PC-3 (cell line): ENCODE results near the gene ANKRD30B. TPM values are rescaled to one million over a fixed set of nuclear protein-coding genes. Genes with fewer than 3 reads are reported as not detected.

Experiments
- ATAC-seq: fragments of 200-7000 bp; cut with Tn5 transposase; 2 replicates; pipeline ENCODE4 v1.9.1; 2020; ENCODE audit warnings: mild to moderate bottlenecking, moderate library complexity
- BruUV-seq: library from RNA; stranded (reverse); fragments of 400-500 nt; replicated peaks from 2 replicates; lab custom pipeline; 2021; lab: Mats Ljungman, UMichigan
- CTCF ChIA-PET: fragments of 300-600 bp; sonication (Branson Sonifier 250); formaldehyde crosslinking; loops from one replicate; lab custom pipeline; 2022; ENCODE audit warnings: antibody characterized with exemption; lab: Charles Lee
- POLR2A ChIA-PET: fragments of 300-600 bp; sonication (Branson Sonifier 250); formaldehyde crosslinking; loops from one replicate; lab custom pipeline; 2022; ENCODE audit warnings: antibody characterized with exemption; ENCODE audit not compliant: unreplicated experiment; lab: Charles Lee
- DNase-seq: peaks from one replicate; pipeline ENCODE4 v3.0.0-alpha.2; 2015
- H2AFZ ChIP-seq: fragments of 300-600 bp; sonication (generic); 2 replicates; pipeline ENCODE4 v1.6.0; 2016; ENCODE audit warnings: antibody characterized with exemption, low read length
- H3F3A ChIP-seq: fragments of 300-600 bp; sonication (generic); one replicate; pipeline ENCODE4 v1.6.0; 2017; ENCODE audit warnings: antibody characterized with exemption, low read length, control low read depth, mild to moderate bottlenecking; ENCODE audit not compliant: unreplicated experiment
- H3K27ac ChIP-seq: fragments of 300-600 bp; sonication (generic); 2 replicates; pipeline ENCODE4 v1.5.1; 2016; ENCODE audit warnings: mild to moderate bottlenecking, low read length
- H3K27me3 ChIP-seq: fragments of 300-600 bp; sonication (generic); 2 replicates; pipeline ENCODE4 v1.6.1; 2016; ENCODE audit warnings: low read length, mixed read lengths
- H3K36me3 ChIP-seq: fragments of 300-600 bp; sonication (generic); 2 replicates; pipeline ENCODE4 v1.6.1; 2016; ENCODE audit warnings: low read depth, mixed run types, low read length, mixed read lengths
- H3K4me1 ChIP-seq: fragments of 300-600 bp; sonication (generic); 2 replicates; pipeline ENCODE4 v1.5.1; 2016; ENCODE audit warnings: low read length; ENCODE audit not compliant: insufficient read depth
- H3K4me2 ChIP-seq: fragments of 300-600 bp; sonication (generic); 2 replicates; pipeline ENCODE4 v1.6.0; 2016; ENCODE audit warnings: low read length
- H3K4me3 ChIP-seq: fragments of 300-600 bp; sonication (generic); 2 replicates; pipeline ENCODE4 v1.5.1; 2016; ENCODE audit warnings: mild to moderate bottlenecking, low read length, mixed read lengths
- H3K79me2 ChIP-seq: fragments of 300-600 bp; sonication (generic); 2 replicates; pipeline ENCODE4 v1.6.1; 2017; ENCODE audit warnings: low read length, mixed read lengths
- H3K9ac ChIP-seq: fragments of 300-600 bp; sonication (generic); 2 replicates; pipeline ENCODE4 v1.6.0; 2016; ENCODE audit warnings: mild to moderate bottlenecking, low read length
- H3K9me2 ChIP-seq: fragments of 300-600 bp; sonication (generic); replicated peaks from 2 replicates; pipeline ENCODE4 v1.6.1; 2016; ENCODE audit warnings: mixed run types, low read length, mixed read lengths
- H3K9me3 ChIP-seq: fragments of 300-600 bp; sonication (generic); 2 replicates; pipeline ENCODE4 v1.6.1; 2016; ENCODE audit warnings: low read length, mixed read lengths
- H4K20me1 ChIP-seq: fragments of 300-600 bp; sonication (generic); 2 replicates; pipeline ENCODE4 v1.6.1; 2016; ENCODE audit warnings: low read length, mixed read lengths
- CTCF ChIP-seq: fragments of 300-600 bp; sonication (generic); conservative IDR thresholded peaks from 2 replicates; pipeline ENCODE4 v1.5.1; 2017; ENCODE audit warnings: antibody characterized with exemption, low read depth, mild to moderate bottlenecking, low read length
- EZH2 ChIP-seq: fragments of 300-600 bp; sonication (generic); IDR thresholded peaks from one replicate; pipeline ENCODE4 v1.6.1; 2017; ENCODE audit warnings: antibody characterized with exemption, mild to moderate bottlenecking, low read length; ENCODE audit not compliant: unreplicated experiment
- EZH2phosphoT487 ChIP-seq: fragments of 300-600 bp; sonication (generic); IDR thresholded peaks from 2 replicates; pipeline ENCODE4 v1.6.1; 2018; ENCODE audit warnings: mild to moderate bottlenecking, antibody characterized with exemption, low read length, borderline replicate concordance
- intact Hi-C: fragments of 100-400 bp; cut with micrococcal nuclease; formaldehyde crosslinking; loops from 2 replicates; pipeline ENCODE4 v1.9.0; 2023
- total RNA-seq: library from RNA; depleted of rRNA; stranded (reverse); fragments of >200 nt; gene quantifications from 2 replicates; pipeline ENCODE4 v1.2.3, GENCODE V29; 2014

The ANKRD30B gene
- total RNA-seq, 1 experiment from 2014 or later, result 0.51 TPM

- no peaks in the 10 kb centered on the region for H4K20me1 ChIP-seq
- H3K4me3 ChIP-seq, result no peak overlapping the region
- no peaks in the 10 kb centered on the region for H3K27me3 ChIP-seq
- H3K36me3 ChIP-seq, result no peaks in the 10 kb centered on the region
- ChIA-PET POLR2A (no interaction called here), CTCF (no interaction called here)
- H2AFZ ChIP-seq, result no peak overlapping the region
- H3K79me2 ChIP-seq, result no peaks in the 10 kb centered on the region
- H3K9me2 ChIP-seq, result no peaks in the 10 kb centered on the region
- no peaks in the 10 kb centered on the region for H3K4me1 ChIP-seq
- H3F3A ChIP-seq, result no peaks in the 10 kb centered on the region
- H3K27ac ChIP-seq, result no peak overlapping the region
- ATAC-seq, result no peak; the same call in 1 of the 2 replicates
- no peak overlapping the region for H3K4me2 ChIP-seq
- H3K9me3 ChIP-seq, result no peaks in the 10 kb centered on the region
- no TSS peak for BruUV-seq
- intact Hi-C loops, result no loop called here
- no peak overlapping the region for H3K9ac ChIP-seq
- TF ChIP-seq EZH2phosphoT487 (no peak), CTCF (no peak), EZH2 (no peak)
- peak; percentile 40 for DNase-seq
These were observed 19.5 kb downstream of the ANKRD30B start for GRCh38 chr18:14767474-14767873.

GRCh38 chr18:14768241-14768640 lies 20.3 kb downstream of the ANKRD30B start:
- no peak for DNase-seq
- H3K9ac ChIP-seq, result no peak overlapping the region
- CTCF ChIA-PET, result no interaction called here

More at GRCh38 chr18:14768241-14768640, 20.3 kb downstream of the ANKRD30B start:
- Histone ChIP-seq H3K79me2 (no peaks in the 10 kb centered on the region), H3K9me3 (no peaks in the 10 kb centered on the region), H3K4me3 (no peak overlapping the region), H3K4me2 (no peak overlapping the region), H3K27ac (no peak overlapping the region), H3K36me3 (no peaks in the 10 kb centered on the region), H3K9me2 (no peaks in the 10 kb centered on the region), H2AFZ (no peak overlapping the region), H3K4me1 (no peaks in the 10 kb centered on the region), H3F3A (no peaks in the 10 kb centered on the region), H4K20me1 (no peaks in the 10 kb centered on the region), H3K27me3 (no peaks in the 10 kb centered on the region)
- ATAC-seq, result no peak
- POLR2A ChIA-PET, result no interaction called here
- BruUV-seq, result no TSS peak
- TF ChIP-seq EZH2phosphoT487, result no peak
- TF ChIP-seq CTCF, result no peak
- TF ChIP-seq EZH2, result no peak
- intact Hi-C loops, result no loop called here
